Lower lobe of right lung (tissue), 2 donors: Measurements from ENCODE around the gene CADM4. TPM values are rescaled to one million over a fixed set of nuclear protein-coding genes. Genes with fewer than 3 reads are reported as not detected.
"Not testable (repeated sequence)": the region's sequence is repeated elsewhere in the genome, so short reads cannot be mapped to it uniquely, and the experiment has no call there.

Experiments used
- ATAC-seq, 2 donors: fragments of 200-7000 bp; cut with Tn5 transposase; one replicate each; pipeline ENCODE4 v1.9.1; 2020 to 2022; ENCODE audit warnings: mild to moderate bottlenecking in 2 of 2, moderate library complexity in 2 of 2
- DNase-seq: peaks from one replicate; pipeline ENCODE4 v3.0.0-alpha.2; 2020
- H3K27ac ChIP-seq: fragments of 200-600 bp; one replicate; pipeline ENCODE4 v1.8.0; 2022
- H3K27me3 ChIP-seq: fragments of 200-600 bp; one replicate; pipeline ENCODE4 v1.8.0; 2022; ENCODE audit warnings: low read depth
- H3K36me3 ChIP-seq: fragments of 200-600 bp; one replicate; pipeline ENCODE4 v1.8.0; 2022; ENCODE audit warnings: mild to moderate bottlenecking
- H3K4me1 ChIP-seq: fragments of 200-600 bp; one replicate; pipeline ENCODE4 v1.8.0; 2022
- H3K4me3 ChIP-seq: fragments of 200-600 bp; one replicate; pipeline ENCODE4 v1.8.0; 2022; ENCODE audit warnings: mild to moderate bottlenecking
- H3K9me3 ChIP-seq: fragments of 200-600 bp; one replicate; pipeline ENCODE4 v1.8.0; 2022
- CTCF ChIP-seq: fragments of 200-600 bp; IDR thresholded peaks from one replicate; pipeline ENCODE4 v1.8.0; 2022; ENCODE audit warnings: antibody characterized with exemption, mild to moderate bottlenecking
- intact Hi-C: fragments of 100-400 bp; cut with DNase I; formaldehyde crosslinking; loops from one replicate; pipeline ENCODE4 v1.11.0; 2022
- total RNA-seq: library from RNA; stranded (reverse); fragmentation: NEBNext Ultra II Directional; extraction: Animal tissue kit (Norgen Biotek cat#: 25700); gene quantifications from one replicate; pipeline ENCODE4 v1.2.1, GENCODE V29; 2021
- donor health status: DM: no; HTN: yes; CAD: no; lungs with severe emphysema.

Gene CADM4
- total RNA-seq, 1 donor from 2014 or later: 8.1 TPM

DNA sequence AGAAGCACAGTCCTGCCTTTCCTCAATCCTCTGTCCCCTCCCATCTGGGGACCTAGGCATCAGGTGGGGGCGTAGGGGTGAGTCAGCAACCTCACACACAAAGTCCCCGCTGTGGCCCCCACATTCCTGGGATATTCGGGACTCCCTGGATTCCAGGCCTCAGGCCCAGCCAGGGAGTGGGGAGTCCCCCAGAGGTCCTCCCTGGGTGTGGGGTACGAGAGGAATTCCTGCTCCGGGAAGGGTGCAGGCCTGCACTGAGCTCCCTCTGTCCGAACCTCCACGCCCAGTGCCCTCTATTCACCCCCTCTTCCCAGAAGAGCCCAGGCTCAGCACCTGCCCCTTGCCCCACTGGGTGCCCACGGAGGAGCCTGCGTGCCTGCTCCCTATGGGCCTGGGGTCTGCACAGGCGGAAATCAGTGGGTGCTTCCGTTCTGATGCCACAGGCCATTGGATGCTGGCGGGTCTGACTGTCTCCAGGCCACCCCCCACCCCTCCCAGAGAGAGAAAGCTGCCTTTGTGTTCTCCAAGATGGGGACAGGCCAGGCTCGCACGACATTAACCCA, 3.4 kb downstream of the CADM4 start:
- H3K4me3 ChIP-seq: no peak overlapping the region
- H3K27me3 ChIP-seq: peaks cover 8% of the 10 kb centered on the region
- no peak for TF ChIP-seq CTCF
- peaks cover 8% of the 10 kb centered on the region for H3K4me1 ChIP-seq
- intact Hi-C loops: no loop called here
- H3K36me3 ChIP-seq: no peaks in the 10 kb centered on the region
- DNase-seq (no peak), ATAC-seq (no peak)
- H3K27ac ChIP-seq: no peak overlapping the region
- H3K9me3 ChIP-seq: no peaks in the 10 kb centered on the region

DNA sequence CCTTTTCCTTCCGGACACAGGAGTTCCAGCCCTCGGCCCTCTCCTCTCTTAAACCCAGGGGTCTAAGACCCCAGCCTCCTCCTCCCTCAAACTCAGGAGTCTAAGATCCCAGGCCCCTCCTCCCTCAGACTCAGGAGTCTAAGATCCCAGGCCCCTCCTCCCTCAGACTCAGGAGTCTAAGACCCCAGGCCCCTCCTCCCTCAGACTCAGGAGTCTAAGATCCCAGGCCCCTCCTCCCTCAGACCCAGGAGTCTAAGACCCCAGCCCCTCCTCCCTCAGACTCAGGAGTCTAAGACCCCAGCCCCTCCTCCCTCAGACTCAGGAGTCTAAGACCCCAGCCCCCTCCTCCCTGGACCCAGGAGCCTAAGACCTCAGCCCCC, 4.1 kb downstream of the CADM4 start:
- H3K4me1 ChIP-seq, H3K36me3 ChIP-seq, ATAC-seq, DNase-seq, intact Hi-C loops, H3K4me3 ChIP-seq, H3K27ac ChIP-seq, H3K9me3 ChIP-seq, H3K27me3 ChIP-seq: not testable (repeated sequence)

DNA sequence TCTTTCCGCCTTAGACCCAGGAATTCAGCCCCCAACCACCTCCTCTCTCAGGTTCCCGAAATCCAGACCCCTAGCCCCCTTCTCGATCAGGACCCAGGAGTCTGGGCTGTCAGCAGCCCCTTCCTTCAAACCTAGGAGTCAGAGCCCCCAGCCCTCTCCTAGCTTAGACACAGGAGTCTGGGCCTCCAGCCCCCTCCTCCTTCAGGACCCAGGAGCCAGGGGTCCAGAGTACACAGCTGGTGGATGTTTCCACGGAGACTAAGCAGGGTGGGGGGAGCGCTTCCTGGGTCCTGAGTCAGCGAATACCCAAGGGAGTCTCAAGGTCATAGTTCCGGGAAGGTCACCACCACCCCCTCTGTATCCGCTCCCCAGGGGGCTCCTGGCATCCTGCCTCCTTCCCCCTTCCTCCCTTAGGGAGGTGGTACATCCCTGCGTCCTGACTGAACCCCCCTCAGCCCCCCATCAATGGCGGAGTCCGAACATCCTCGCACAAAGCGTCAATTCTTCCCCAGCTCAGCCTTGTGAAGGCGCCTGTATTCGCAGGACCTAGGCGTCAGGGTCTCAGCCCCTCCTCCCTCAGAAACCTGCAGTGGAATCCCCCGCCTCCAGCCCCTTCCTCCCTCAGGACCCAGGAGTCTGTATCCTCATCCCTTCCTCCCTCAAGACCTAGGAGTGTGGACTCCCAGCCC, 4.6 kb downstream of the CADM4 start:
- intact Hi-C loops: no loop called here

DNA sequence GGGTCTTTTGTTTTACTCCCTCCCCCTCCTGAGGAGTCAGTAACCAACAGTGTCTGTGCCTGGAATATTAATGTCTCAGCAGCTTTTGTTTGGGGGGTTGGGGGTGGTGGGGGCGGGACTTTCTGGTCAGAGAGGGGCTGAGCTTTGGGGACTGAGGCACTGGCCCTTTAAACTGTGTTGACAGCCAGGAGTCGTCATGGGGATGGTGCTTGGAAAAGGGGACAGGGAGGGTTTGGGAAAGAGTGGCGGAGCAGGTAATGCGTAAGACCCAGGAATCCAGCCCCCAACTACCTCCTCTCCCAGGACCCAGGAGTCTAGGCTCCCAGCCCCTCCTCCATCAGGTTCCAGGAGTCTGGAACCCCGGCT, 5.2 kb downstream of the CADM4 start:
- Histone ChIP-seq H3K27me3 (peaks cover 8% of the 10 kb centered on the region), H3K4me1 (no peaks in the 10 kb centered on the region), H3K4me3 (no peak overlapping the region), H3K9me3 (no peaks in the 10 kb centered on the region), H3K27ac (no peak overlapping the region), H3K36me3 (no peaks in the 10 kb centered on the region)
- ATAC-seq (no peak), DNase-seq (no peak)
- TF ChIP-seq CTCF: no peak
- intact Hi-C loops: no loop called here

More for the DNA sequence above, 4.6 kb downstream of the CADM4 start:
- DNase-seq: no peak
- Histone ChIP-seq H3K4me1 (peaks cover under 1% of the 10 kb centered on the region), H3K9me3 (no peaks in the 10 kb centered on the region), H3K27me3 (peaks cover 8% of the 10 kb centered on the region), H3K27ac (no peak overlapping the region), H3K36me3 (no peaks in the 10 kb centered on the region), H3K4me3 (no peak overlapping the region)
- no peak for ATAC-seq
- TF ChIP-seq CTCF: no peak

DNA sequence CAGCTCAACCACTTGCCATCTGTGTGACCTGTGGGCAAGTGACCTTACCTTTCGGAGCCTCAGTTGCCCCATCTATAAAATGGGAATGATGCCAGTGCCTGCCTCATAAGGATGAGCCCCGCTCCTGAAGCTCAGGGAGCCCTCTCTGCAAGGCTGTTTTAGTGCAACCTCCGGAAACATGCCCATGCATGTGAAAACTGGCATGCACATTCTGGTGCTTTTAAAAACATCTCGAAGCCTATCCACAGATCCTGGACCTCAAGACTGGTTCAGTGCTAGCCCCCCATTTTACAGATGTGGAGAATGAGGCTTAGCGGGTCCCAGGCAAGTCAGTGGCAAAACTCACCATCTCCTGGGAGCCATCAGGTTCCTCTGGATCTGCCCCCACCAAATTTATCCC, 5.6 kb downstream of the CADM4 start:
- Histone ChIP-seq H3K4me1 (no peaks in the 10 kb centered on the region), H3K36me3 (no peaks in the 10 kb centered on the region), H3K27ac (no peak overlapping the region), H3K4me3 (no peak overlapping the region), H3K9me3 (no peaks in the 10 kb centered on the region), H3K27me3 (peaks cover 8% of the 10 kb centered on the region)
- ATAC-seq (no peak), DNase-seq (no peak)
- no peak for TF ChIP-seq CTCF
- intact Hi-C loops: no loop called here

- Histone ChIP-seq H3K4me3 (no peak overlapping the region), H3K27me3 (peaks cover 7% of the 10 kb centered on the region), H3K4me1 (no peaks in the 10 kb centered on the region), H3K36me3 (no peaks in the 10 kb centered on the region), H3K27ac (no peak overlapping the region), H3K9me3 (no peaks in the 10 kb centered on the region)
- intact Hi-C loops: no loop called here
- ATAC-seq: no peak
- no peak for TF ChIP-seq CTCF
- DNase-seq: no peak
These were observed 6.1 kb downstream of the CADM4 start for GRCh38 chr19:43633520-43633919.
